HG03460 (cell line): ENCODE data around the gene MCRIP2.

Source experiments
- ATAC-seq: cut with Tn5 transposase; IDR thresholded peaks from one replicate; pipeline ENCODE4 v1.9.1; 2021; ENCODE audit not compliant: unreplicated experiment

Gene MCRIP2

DNA sequence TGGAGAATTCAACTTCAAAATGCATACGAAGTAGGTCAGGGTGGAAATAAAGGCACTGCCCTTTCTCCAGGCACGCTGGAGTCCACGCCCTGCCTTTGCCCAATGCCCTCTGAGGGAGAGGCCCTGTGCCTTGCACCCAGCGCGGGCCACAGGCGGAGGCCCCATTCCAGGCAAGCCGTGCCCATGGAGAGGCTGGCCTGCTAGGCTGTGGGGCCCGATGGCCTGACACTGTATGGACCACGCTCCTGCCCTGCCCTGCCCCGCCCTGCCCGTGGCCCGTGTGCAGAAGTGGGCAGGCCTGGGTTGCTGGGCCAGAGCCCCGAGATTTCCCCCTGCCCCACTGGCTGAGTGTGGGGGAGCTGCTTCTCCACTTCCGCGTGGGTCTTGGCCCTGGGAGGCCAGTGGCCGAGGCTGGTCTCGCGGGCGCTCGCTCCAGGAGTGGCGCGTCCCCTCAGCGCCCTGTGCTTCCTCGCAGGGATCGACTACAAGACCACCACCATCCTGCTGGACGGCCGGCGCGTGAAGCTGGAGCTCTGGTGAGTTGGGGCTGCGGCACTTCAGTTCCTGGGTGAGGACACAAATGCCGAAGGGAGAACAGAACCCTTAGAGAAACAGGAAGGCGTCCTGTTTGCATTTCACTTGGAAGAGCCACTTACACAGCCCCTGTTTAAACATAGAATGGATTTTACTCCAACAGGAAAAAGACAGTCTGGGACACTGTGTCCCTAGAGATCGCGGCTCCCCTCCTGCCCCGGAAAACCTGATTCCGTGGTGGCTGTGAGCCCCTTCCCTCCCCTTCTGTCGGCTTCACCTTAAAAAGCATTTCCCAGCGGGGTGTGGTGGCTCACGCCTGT lies 24.7 kb upstream of the MCRIP2 start:
- no peak for ATAC-seq

DNA sequence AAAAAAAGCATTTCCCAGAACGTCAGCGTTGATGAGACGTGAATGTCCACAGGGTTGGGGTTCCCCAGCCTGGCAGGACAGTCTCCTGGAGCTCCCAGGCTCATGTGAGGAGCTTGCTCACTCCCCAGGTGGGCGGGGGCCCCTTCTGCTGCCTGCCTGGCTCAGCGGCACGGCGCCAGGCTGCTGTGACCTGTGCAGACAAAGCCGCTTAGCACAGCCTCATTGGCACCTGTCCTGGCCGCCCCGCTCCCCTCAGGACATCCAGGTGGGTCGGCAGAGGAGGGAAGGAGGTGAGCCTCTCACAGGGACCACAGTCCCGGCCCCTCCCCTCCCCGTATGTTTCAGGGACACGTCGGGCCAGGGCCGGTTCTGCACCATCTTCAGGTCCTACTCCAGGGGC lies 23.8 kb upstream of the MCRIP2 start:
- ATAC-seq: no peak

DNA sequence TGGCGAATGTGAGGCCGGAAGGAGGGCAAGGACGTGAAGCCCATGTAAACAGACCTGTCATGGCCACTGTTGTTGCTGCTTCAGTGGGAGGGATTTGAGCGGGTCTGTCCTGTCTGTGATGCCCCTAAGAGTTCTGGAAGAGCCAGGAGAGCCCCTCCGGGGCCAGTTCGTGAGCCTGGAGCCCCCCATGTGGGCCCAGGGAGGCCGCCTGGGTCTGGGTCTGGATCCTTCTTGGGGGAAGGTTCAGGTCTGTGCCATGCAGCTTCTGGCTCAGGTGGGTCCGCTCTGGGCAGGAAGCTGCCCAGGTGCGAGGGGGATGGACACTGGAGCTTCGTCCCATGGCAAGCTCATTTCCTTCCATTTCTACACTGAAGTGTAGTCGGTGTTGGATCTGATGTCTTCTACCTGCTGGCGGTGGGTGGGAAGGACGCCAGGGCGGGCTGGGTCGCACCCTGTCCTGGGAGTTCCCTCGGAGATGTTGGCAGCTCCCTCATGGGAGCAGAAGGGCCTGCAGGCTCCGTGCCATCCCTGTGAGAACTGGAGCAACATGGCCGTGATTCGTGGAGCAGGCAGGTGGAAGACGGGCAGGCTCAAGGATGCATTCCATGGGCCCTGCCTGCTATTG lies 22.0 kb upstream of the MCRIP2 start:
- ATAC-seq: no peak

GRCh38 chr16:620700-621525 lies 20.7 kb upstream of the MCRIP2 start:
- ATAC-seq: no peak

GRCh38 chr16:621526-622105 lies 20.0 kb upstream of the MCRIP2 start:
- no peak for ATAC-seq

GRCh38 chr16:622920-623280 lies 18.7 kb upstream of the MCRIP2 start:
- no peak for ATAC-seq

DNA sequence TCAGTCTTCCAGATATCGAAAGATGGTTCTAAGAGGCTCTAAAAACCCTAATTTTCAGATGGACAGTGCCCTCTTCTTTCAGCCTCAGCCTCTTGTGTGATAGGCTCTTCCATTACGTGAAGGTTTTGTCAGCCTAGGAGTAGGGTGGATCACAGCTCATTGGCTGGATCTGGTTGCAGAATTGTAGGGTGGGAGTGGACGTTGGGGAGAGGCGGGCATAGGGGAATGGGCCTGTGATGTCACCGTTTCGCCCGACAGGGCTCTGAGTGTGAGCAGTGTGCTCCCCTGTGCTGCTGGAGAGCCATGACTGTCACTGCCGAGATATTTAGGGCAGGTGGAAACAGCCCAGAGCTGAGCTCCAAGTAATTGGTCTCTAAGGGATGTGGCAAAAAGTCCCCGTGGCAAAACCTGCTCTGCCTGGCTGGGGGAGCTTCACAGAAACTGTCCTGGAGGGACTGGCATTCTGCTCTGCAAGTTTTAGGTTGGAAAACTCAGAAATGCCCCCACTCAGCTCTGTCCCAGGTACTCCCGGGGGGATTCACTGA lies 17.0 kb upstream of the MCRIP2 start:
- no peak for ATAC-seq

- no peak for ATAC-seq
These were observed 16.3 kb upstream of the MCRIP2 start for GRCh38 chr16:625117-625976.

DNA sequence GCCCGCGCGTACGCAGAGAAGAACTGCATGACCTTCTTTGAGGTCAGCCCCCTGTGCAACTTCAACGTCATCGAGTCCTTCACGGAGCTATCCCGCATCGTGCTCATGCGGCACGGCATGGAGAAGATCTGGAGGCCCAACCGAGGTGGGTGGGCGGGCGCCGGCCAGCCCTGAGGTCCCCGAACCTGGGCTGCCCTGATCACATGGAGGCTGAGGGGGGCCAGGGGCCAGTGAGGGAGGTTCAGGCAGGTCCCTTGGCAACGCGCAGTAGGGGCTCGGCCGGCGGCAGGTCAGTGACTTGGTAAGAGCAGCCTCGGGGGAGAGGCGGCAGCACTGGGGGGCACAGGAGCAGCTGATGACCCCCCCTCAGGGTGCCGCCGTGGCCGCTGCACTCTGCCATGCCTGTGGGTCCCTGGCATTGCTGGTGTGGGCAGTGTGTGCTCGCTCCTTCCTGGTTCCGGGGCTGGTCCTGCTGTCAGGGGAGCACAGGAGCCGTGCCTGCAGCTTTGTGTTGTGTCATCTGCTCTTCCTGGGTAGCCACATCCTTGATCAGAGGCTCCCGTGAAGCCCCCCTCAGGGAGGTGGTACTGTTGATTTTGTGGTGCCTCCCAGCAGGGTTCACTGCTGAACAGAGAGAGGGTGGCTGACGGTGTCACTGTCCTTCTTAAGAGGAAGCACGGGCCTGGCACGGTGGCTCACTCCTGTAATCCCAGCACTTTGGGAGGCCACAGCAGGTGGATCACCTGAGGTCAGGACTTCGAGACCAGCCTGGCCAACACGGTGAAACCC lies 15.5 kb upstream of the MCRIP2 start:
- no peak for ATAC-seq

GRCh38 chr16:626787-627453 lies 14.7 kb upstream of the MCRIP2 start:
- no peak for ATAC-seq

DNA sequence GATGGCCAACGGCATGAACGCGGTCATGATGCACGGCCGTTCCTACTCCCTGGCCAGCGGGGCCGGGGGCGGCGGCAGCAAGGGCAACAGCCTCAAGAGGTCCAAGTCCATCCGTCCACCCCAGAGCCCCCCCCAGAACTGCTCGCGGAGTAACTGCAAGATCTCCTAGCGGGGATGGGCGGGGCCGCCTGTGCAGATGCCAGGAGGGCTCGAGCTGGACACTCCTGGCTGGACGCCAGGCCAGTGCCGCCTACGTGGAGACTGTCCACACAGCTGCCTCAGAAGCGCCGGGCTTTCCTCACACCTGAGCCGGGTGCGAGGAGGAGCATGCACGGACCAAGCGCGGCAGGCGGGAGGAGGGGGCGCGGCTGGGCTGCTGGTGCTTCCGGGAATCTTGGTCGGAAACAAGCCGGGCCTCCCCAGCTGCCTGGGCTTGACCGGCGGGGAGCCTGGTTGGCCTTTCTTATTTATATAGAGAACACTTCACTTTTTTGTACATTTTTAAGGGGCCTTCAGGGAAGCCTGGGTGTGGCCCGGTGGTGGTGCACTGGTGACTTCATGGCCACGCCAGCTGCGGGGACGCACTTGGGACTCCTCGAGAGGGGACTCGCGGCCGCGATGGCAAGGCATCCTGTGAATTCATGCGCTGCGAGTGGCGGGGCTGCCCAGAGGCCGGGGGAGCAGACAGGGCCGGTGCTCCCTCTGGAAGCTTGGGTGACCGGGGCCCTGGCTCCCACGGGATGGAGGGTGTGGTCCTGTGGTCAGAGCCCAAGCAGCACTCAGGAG lies 14.0 kb upstream of the MCRIP2 start:
- ATAC-seq: no peak

- ATAC-seq: no peak
These were observed 13.1 kb upstream of the MCRIP2 start for GRCh38 chr16:628321-629061.

DNA sequence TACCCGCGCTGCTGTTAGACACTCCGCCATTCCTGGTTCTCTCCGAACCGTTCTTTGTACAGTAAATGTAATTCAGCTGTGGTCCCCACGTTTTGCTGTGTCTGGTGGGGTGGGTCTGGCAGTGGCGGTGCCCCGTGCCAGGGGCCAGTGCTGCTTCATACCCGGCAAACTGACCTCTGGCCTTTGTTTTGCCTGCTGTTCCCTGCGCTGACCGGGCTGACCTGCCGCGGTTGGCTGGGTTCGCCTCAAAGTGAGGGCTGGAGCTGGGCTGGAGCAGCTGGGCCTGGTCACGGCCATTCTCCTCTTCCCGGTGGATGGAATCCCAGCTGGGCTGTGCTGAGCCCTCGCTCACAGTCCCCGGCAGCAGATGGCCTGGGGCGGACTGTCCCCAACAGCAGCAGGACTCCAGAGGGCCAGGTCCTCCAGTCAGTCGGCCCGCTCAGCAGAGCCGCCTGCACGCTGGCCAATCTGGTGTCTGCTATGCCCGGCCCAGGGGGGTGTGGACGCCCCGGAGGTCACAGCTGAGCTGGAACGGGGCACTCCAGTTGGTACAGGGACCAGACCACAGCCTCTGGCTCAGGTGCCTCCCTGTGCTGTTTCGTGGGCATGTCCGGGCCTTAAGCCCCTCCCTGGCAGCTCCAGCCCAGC lies 12.3 kb upstream of the MCRIP2 start:
- no peak for ATAC-seq

- ATAC-seq: no peak
These were observed 11.8 kb upstream of the MCRIP2 start for GRCh38 chr16:629833-630248.

- ATAC-seq: no peak
These were observed 11.3 kb upstream of the MCRIP2 start for GRCh38 chr16:630249-630814.

DNA sequence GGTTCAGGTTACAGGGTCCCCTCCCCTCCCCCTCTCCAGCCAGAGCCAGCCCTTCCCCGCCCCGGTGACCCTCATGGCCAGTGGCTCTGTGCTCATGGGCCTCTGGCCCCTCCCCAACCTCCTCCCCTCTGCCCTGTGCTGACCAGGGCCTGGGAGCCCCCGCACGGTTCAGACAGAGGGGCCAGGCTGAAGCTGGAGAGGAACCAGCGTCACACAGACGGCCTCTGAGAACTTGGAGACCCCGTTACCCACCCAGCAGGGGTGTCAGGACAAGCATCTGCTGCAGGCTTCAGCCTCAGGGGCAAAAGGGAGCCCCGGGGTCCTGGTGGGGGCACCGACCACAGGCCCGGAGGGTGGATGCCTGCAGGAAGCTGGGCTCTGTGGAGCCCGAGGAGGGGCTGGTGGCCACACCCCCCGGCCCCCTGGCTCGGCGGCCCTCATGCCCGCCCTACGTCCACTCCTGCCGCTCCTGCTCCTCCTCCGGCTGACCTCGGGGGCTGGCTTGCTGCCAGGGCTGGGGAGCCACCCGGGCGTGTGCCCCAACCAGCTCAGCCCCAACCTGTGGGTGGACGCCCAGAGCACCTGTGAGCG lies 10.7 kb upstream of the MCRIP2 start, which contains the start of gene WFIKKN1:
WFIKKN1 (plus strand) TSS at position 171 of the 591 bp plus-strand sequence; CDS start at position 440, 269 bp downstream.
- no peak for ATAC-seq
